HepG2 (cell line): ENCODE measurements around the gene STYXL1. TPM values are rescaled to one million over a fixed set of nuclear protein-coding genes. Genes with fewer than 3 reads are reported as not detected.

Experiments used
- ATAC-seq: fragments of 200-7000 bp; cut with Tn5 transposase; 3 replicates; pipeline ENCODE4 v1.9.1; 2020; ENCODE audit warnings: mild to moderate bottlenecking, moderate library complexity
- BruUV-seq: library from RNA; stranded (reverse); fragments of 400-500 nt; replicated peaks from 2 replicates; lab custom pipeline; 2021; lab: Mats Ljungman, UMichigan
- CTCF ChIA-PET: fragments of 300-600 bp; formaldehyde crosslinking; extraction: SDS; loops from one replicate; lab custom pipeline; 2021; ENCODE audit warnings: low total read pairs, inconsistent platforms, low intra/inter-chr PET ratio; lab: Yijun Ruan, JAX
- POLR2A ChIA-PET: fragments of 350-600 bp; sonication (Branson Sonifier 250); formaldehyde crosslinking; loops from one replicate; lab custom pipeline; 2020; ENCODE audit warnings: antibody characterized with exemption, inconsistent platforms; lab: Yijun Ruan, JAX
- DNase-seq: peaks from one replicate; pipeline ENCODE4 v3.0.0-alpha.2; 2015; ENCODE audit warnings: low spot score
- FAIRE-seq: peaks from 3 replicates; lab custom pipeline; 2011; peaks lifted over from hg19 to GRCh38; lab: Jason Lieb, UNC
- H2AFZ ChIP-seq: one replicate; pipeline ENCODE4 v1.6.1; 2011; ENCODE audit warnings: low read length, inconsistent platforms
- H3K27ac ChIP-seq: fragments of 300-600 bp; 3 replicates; pipeline ENCODE4 v1.8.0; 2011; ENCODE audit warnings: mixed run types, mild to moderate bottlenecking, mixed read lengths, low read length, inconsistent platforms; ENCODE audit not compliant: insufficient read depth; ENCODE audit errors: extremely low read length
- H3K27me3 ChIP-seq, 2 experiments: fragments of 200-600 bp in 1 of 2; 2 replicates in 1 of 2; 3 replicates in 1 of 2; pipeline versions ENCODE4 v1.6.0 to v1.8.0; 2011; ENCODE audit warnings: low read length in 2 of 2, mild to moderate bottlenecking in 2 of 2, moderate library complexity in 2 of 2, inconsistent platforms in 1 of 2; ENCODE audit not compliant: insufficient read depth in 2 of 2, control insufficient read depth in 1 of 2
- H3K36me3 ChIP-seq, 2 experiments: fragments of 200-600 bp in 1 of 2; replicated peaks in 1 of 2; 2 replicates in 1 of 2; 3 replicates in 1 of 2; pipeline versions ENCODE4 v1.5.1 to v1.8.0; 2011; ENCODE audit warnings: low read length in 2 of 2, inconsistent platforms in 1 of 2; ENCODE audit not compliant: insufficient read depth in 2 of 2, control insufficient read depth in 1 of 2
- H3K4me1 ChIP-seq: 2 replicates; pipeline ENCODE4 v1.5.1; 2012; ENCODE audit warnings: low read length, inconsistent platforms; ENCODE audit not compliant: insufficient read depth
- H3K4me2 ChIP-seq: 2 replicates; pipeline ENCODE4 v1.6.0; 2011; ENCODE audit warnings: low read depth, low read length, inconsistent platforms
- H3K4me3 ChIP-seq, 3 experiments: fragments of 200-600 bp in 1 of 3; sonication (generic), shearing (Covaris generic) in 1 of 3; replicated peaks in 1 of 3; 2 replicates each; pipeline ENCODE4 v1.5.1; 2011 to 2016; ENCODE audit warnings: low read length in 3 of 3, inconsistent platforms in 2 of 3, low read depth in 2 of 3, mild to moderate bottlenecking in 2 of 3, control low read depth in 1 of 3, mixed read lengths in 1 of 3; ENCODE audit not compliant: insufficient read depth in 1 of 3
- H3K79me2 ChIP-seq: one replicate; pipeline ENCODE4 v1.6.1; 2011; ENCODE audit warnings: low read length, inconsistent platforms; ENCODE audit not compliant: insufficient read depth
- H3K9ac ChIP-seq: 2 replicates; pipeline ENCODE4 v1.6.0; 2011; ENCODE audit warnings: mild to moderate bottlenecking, low read depth, low read length, inconsistent platforms; ENCODE audit not compliant: insufficient read depth
- H3K9me3 ChIP-seq: 2 replicates; pipeline ENCODE4 v1.5.1; 2012; ENCODE audit warnings: mild to moderate bottlenecking, low read length
- H4K20me1 ChIP-seq: 2 replicates; pipeline ENCODE4 v1.6.0; 2011; ENCODE audit warnings: inconsistent platforms, mild to moderate bottlenecking, low read length, moderate library complexity; ENCODE audit not compliant: insufficient read depth
- AKAP8 ChIP-seq: sonication (generic); formaldehyde crosslinking; IDR thresholded peaks from 2 replicates; pipeline ENCODE4 v1.5.1; 2020; ENCODE audit warnings: mild to moderate bottlenecking, missing genetic modification reagents
- BRD4 ChIP-seq: sonication (generic); formaldehyde crosslinking; IDR thresholded peaks from 2 replicates; pipeline ENCODE4 v1.4.0; 2020; ENCODE audit warnings: missing genetic modification reagents
- CEBPB ChIP-seq: IDR thresholded peaks from 2 replicates; pipeline ENCODE4 v1.6.1; 2011; ENCODE audit warnings: low read depth, low read length, improper control_type of control experiment, borderline replicate concordance
- ELF3 ChIP-seq: IDR thresholded peaks from 2 replicates; pipeline ENCODE4 v1.6.1; 2016; ENCODE audit warnings: missing genetic modification reagents, missing compliant biosample characterization
- FIP1L1 ChIP-seq: fragments of 200-400 bp; formaldehyde crosslinking; IDR thresholded peaks from 2 replicates; pipeline ENCODE4 v1.6.1; 2018; ENCODE audit warnings: low read depth, mild to moderate bottlenecking, low read length, moderate library complexity, borderline replicate concordance; ENCODE audit not compliant: insufficient read depth
- FOXJ3 ChIP-seq: sonication (generic); formaldehyde crosslinking; IDR thresholded peaks from 2 replicates; pipeline ENCODE4 v1.4.0; 2020; ENCODE audit warnings: missing genetic modification reagents, mild to moderate bottlenecking, borderline replicate concordance
- FOXO1 ChIP-seq: sonication (generic); formaldehyde crosslinking; IDR thresholded peaks from 2 replicates; pipeline ENCODE4 v1.4.0; 2020; ENCODE audit warnings: missing genetic modification reagents
- GABPA ChIP-seq, 2 experiments: IDR thresholded peaks; 2 replicates each; pipeline ENCODE4 v1.6.1; 2011 to 2016; ENCODE audit warnings: low read depth in 2 of 2, low read length in 1 of 2, missing biosample characterization in 1 of 2, missing genetic modification characterization in 1 of 2
- HNF4G ChIP-seq, 2 experiments: sonication (generic) in 1 of 2; formaldehyde crosslinking in 1 of 2; IDR thresholded peaks; 2 replicates each; pipeline versions ENCODE4 v1.4.0 to v1.6.1; 2011 to 2020; ENCODE audit warnings: borderline replicate concordance in 2 of 2, low read depth in 2 of 2, mild to moderate bottlenecking in 2 of 2, low read length in 1 of 2, missing genetic modification reagents in 1 of 2, moderate library complexity in 1 of 2
- MED13 ChIP-seq: sonication (generic); formaldehyde crosslinking; IDR thresholded peaks from 2 replicates; pipeline ENCODE4 v1.5.0; 2020; ENCODE audit warnings: missing genetic modification reagents
- SALL2 ChIP-seq: sonication (generic); formaldehyde crosslinking; IDR thresholded peaks from 2 replicates; pipeline ENCODE4 v1.8.1; 2023; ENCODE audit warnings: mild to moderate bottlenecking, missing genetic modification reagents, inconsistent platforms
- SATB2 ChIP-seq: sonication (generic); formaldehyde crosslinking; IDR thresholded peaks from 2 replicates; pipeline ENCODE4 v1.5.0; 2020; ENCODE audit warnings: missing genetic modification reagents
- SP4 ChIP-seq: sonication (generic); formaldehyde crosslinking; IDR thresholded peaks from 2 replicates; pipeline ENCODE4 v1.8.1; 2023; ENCODE audit warnings: mild to moderate bottlenecking, missing genetic modification reagents
- ZFP82 ChIP-seq: sonication (generic); formaldehyde crosslinking; IDR thresholded peaks from 2 replicates; pipeline ENCODE4 v1.5.1; 2020; ENCODE audit warnings: mild to moderate bottlenecking, missing genetic modification reagents, borderline replicate concordance
- ZNF496 ChIP-seq: sonication (generic); formaldehyde crosslinking; IDR thresholded peaks from 2 replicates; pipeline ENCODE4 v1.8.1; 2023; ENCODE audit warnings: mild to moderate bottlenecking, moderate library complexity, missing genetic modification reagents; ENCODE audit not compliant: insufficient replicate concordance
- WGBS: methylation state at CpG from one replicate; pipeline ENCODE4 v1.1.6; 2017; ENCODE audit warnings: low lambda C conversion rate; 5-methylcytosine and 5-hydroxymethylcytosine counted together
- in situ Hi-C: cut with HindIII; loops from 2 replicates; pipeline ENCODE4 v1.10.0; 2017; ENCODE audit warnings: low pct_unique_long_range_greater_than_20kb; ENCODE audit not compliant: extremely low pct_ligation_motif_present
- intact Hi-C: fragments of 100-400 bp; cut with micrococcal nuclease; formaldehyde crosslinking; loops from one replicate; pipeline ENCODE4 v1.10.0; 2022; ENCODE audit not compliant: unreplicated experiment
- polyA plus RNA-seq, 8 experiments: library from polyadenylated mRNA; depleted of rRNA in 3 of 8; stranded (reverse) in 7 of 8; unstranded in 1 of 8; fragments of >200 nt; fragmentation: Illumina TruSeq in 4 of 8; extraction: Trizol in 4 of 8; gene quantifications; 2 replicates each; pipeline versions ENCODE4 v1.2.1 to v1.2.3, GENCODE V29; 2011 to 2016; ENCODE audit warnings: low read depth in 4 of 8, missing spikeins in 1 of 8, mixed read lengths in 1 of 8; ENCODE audit not compliant: insufficient read depth in 1 of 8
- total RNA-seq, 5 experiments: library from RNA; depleted of rRNA; stranded (reverse); fragments of >200 nt; fragmentation: Illumina TruSeq; extraction: Trizol; gene quantifications; 2 replicates each; pipeline ENCODE4 v1.2.3, GENCODE V29; 2016; ENCODE audit warnings: low read depth in 1 of 5
- TF ChIP-seq, protein P1 (sequence below): sonication (generic); formaldehyde crosslinking; IDR thresholded peaks from 2 replicates; pipeline ENCODE4 v1.4.0; 2020; ENCODE audit warnings: missing genetic modification reagents
- TF ChIP-seq, protein P2 (sequence below): IDR thresholded peaks from 2 replicates; pipeline ENCODE4 v1.6.1; 2016; ENCODE audit warnings: missing genetic modification reagents, missing compliant biosample characterization
- TF ChIP-seq, protein P3 (sequence below): sonication (generic); formaldehyde crosslinking; IDR thresholded peaks from 2 replicates; pipeline ENCODE4 v1.4.0; 2020; ENCODE audit warnings: mild to moderate bottlenecking, low read depth, missing genetic modification reagents

The STYXL1 gene
- total and polyA plus RNA-seq, 2 of the 13 experiments (the other 11 are each of a cell fraction or from before 2014, with no cell fraction given): 23.9 to 38.3 TPM

DNA sequence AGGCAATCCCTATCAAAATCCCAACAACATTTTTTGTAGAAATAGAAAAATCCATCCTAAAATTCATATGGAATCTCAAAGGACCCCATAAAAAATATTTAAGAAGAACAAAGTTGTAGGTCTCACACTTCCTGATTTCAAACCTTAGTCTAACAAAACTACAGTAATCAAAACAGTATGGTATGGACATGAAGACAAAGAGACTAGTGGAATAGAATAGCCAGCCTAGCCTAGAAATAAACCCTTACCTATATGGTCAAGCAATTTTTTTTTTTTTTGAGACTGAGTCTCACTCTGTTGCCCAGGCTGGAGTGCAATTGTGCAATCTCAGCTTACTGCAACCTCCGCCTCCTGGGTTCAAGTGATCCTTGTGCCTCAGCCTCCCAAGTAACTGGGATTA is 49.8 kb downstream of the STYXL1 start (continued):
- TF ChIP-seq GABPA (IDR thresholded peaks at IDR 0.05; ENCODE audit: low read depth, low read length) (no peak), GABPA (CRISPR knock-in tag; IDR thresholded peaks at IDR 0.05; ENCODE audit: low read depth) (no peak), MED13 (CRISPR knock-in tag) (no peak)
- TF ChIP-seq, protein P1, sequence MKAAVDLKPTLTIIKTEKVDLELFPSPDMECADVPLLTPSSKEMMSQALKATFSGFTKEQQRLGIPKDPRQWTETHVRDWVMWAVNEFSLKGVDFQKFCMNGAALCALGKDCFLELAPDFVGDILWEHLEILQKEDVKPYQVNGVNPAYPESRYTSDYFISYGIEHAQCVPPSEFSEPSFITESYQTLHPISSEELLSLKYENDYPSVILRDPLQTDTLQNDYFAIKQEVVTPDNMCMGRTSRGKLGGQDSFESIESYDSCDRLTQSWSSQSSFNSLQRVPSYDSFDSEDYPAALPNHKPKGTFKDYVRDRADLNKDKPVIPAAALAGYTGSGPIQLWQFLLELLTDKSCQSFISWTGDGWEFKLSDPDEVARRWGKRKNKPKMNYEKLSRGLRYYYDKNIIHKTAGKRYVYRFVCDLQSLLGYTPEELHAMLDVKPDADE (CRISPR knock-in tag): no peak

DNA sequence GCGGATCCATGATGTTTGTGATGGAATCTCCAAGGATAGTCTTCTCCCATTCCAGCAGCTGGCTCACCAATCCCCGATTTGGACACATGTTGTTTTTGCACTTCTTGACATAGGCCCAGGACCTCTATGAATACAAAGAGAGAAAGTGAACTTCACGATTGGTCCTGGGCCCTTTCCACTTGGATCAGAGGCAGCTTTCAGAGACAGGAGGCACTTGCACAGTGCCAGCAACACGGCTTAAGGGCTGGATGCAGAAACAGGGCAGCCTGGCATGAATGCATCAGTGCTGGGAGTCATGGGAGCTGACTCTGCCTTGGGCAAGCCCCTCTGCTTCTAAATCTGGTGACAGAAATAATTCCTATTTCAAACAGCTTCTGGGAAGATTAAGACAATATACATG is 51.3 kb downstream of the STYXL1 start:
- FAIRE-seq: no peak
- Histone ChIP-seq H3K27me3 (no peaks in the 10 kb centered on the region), H3K27ac (no peak overlapping the region), H3K36me3 (peaks cover 2 to 16% of the 10 kb centered on the region in 2 experiments; a peak in 4 of 5 replicates), H3K9me3 (no peaks in the 10 kb centered on the region), H3K4me3 (no peak overlapping the region), H3K4me1 (peaks cover 25% of the 10 kb centered on the region), H3K9ac (no peak overlapping the region), H3K4me2 (no peak overlapping the region), H3K79me2 (peaks cover 2% of the 10 kb centered on the region), H2AFZ (no peak overlapping the region), H4K20me1 (no peaks in the 10 kb centered on the region)
- CTCF ChIA-PET: no interaction called here
- in situ Hi-C loops: no loop called here
- 95% methylated on average over 4 of the region's 4 CpGs for WGBS
- intact Hi-C loops: no loop called here
- no TSS peak for BruUV-seq
- DNase-seq: no peak
- ATAC-seq: no peak
- POLR2A ChIA-PET: no interaction called here
- TF ChIP-seq CEBPB (no peak), HNF4G (IDR thresholded peaks at IDR 0.05; ENCODE audit: borderline replicate concordance, low read depth, low read length) (no peak), HNF4G (CRISPR knock-in tag; IDR thresholded peaks at IDR 0.05; ENCODE audit: borderline replicate concordance, low read depth) (no peak), AKAP8 (CRISPR knock-in tag) (no peak), FOXJ3 (no peak), BRD4 (no peak), FOXO1 (CRISPR knock-in tag) (no peak), SP4 (CRISPR knock-in tag) (no peak), FIP1L1 (no peak), SATB2 (CRISPR knock-in tag) (no peak), SALL2 (CRISPR knock-in tag) (no peak), ELF3 (CRISPR knock-in tag) (no peak), ZFP82 (no peak), ZNF496 (CRISPR knock-in tag) (no peak)
- TF ChIP-seq, protein P2, sequence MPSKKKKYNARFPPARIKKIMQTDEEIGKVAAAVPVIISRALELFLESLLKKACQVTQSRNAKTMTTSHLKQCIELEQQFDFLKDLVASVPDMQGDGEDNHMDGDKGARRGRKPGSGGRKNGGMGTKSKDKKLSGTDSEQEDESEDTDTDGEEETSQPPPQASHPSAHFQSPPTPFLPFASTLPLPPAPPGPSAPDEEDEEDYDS (CRISPR knock-in tag): no peak
- TF ChIP-seq, protein P3, sequence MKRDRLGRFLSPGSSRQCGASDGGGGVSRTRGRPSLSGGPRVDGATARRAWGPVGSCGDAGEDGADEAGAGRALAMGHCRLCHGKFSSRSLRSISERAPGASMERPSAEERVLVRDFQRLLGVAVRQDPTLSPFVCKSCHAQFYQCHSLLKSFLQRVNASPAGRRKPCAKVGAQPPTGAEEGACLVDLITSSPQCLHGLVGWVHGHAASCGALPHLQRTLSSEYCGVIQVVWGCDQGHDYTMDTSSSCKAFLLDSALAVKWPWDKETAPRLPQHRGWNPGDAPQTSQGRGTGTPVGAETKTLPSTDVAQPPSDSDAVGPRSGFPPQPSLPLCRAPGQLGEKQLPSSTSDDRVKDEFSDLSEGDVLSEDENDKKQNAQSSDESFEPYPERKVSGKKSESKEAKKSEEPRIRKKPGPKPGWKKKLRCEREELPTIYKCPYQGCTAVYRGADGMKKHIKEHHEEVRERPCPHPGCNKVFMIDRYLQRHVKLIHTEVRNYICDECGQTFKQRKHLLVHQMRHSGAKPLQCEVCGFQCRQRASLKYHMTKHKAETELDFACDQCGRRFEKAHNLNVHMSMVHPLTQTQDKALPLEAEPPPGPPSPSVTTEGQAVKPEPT (CRISPR knock-in tag): no peak
